H9 (cell line): ENCODE results near the gene IZUMO1. TPM values are rescaled to one million over a fixed set of nuclear protein-coding genes. Genes with fewer than 3 reads are reported as not detected.

Experiments used
- DNase-seq: peaks from one replicate; pipeline ENCODE4 v3.0.0-alpha.2; 2017
- H2AFZ ChIP-seq: one replicate; pipeline ENCODE4 v1.6.1; 2013; ENCODE audit warnings: mild to moderate bottlenecking, low read length, control low read depth, moderate library complexity
- H2AK5ac ChIP-seq: 2 replicates; pipeline ENCODE4 v1.6.1; 2013; ENCODE audit warnings: low read length, control low read depth, mixed read lengths; ENCODE audit not compliant: insufficient read length
- H2BK120ac ChIP-seq: one replicate; pipeline ENCODE4 v1.6.1; 2013; ENCODE audit warnings: low read depth, mild to moderate bottlenecking, low read length, control low read depth, inconsistent platforms; ENCODE audit not compliant: poor library complexity, severe bottlenecking
- H2BK12ac ChIP-seq: 2 replicates; pipeline ENCODE4 v1.6.1; 2013; ENCODE audit warnings: low read length, control low read depth, mixed read lengths, low read depth; ENCODE audit not compliant: insufficient read length
- H2BK15ac ChIP-seq: 2 replicates; pipeline ENCODE4 v1.6.1; 2013; ENCODE audit warnings: low read depth, low read length, control low read depth
- H2BK20ac ChIP-seq: one replicate; pipeline ENCODE4 v1.6.1; 2013; ENCODE audit warnings: low read depth, mild to moderate bottlenecking, low read length, control low read depth, inconsistent platforms; ENCODE audit not compliant: poor library complexity, severe bottlenecking
- H2BK5ac ChIP-seq: 2 replicates; pipeline ENCODE4 v1.6.1; 2013; ENCODE audit warnings: low read length, control low read depth, mixed read lengths; ENCODE audit not compliant: insufficient read length
- H3K14ac ChIP-seq: 2 replicates; pipeline ENCODE4 v1.6.1; 2013; ENCODE audit warnings: low read length, control low read depth; ENCODE audit not compliant: insufficient read depth
- H3K18ac ChIP-seq: 2 replicates; pipeline ENCODE4 v1.6.1; 2013; ENCODE audit warnings: low read depth, mild to moderate bottlenecking, mixed read lengths, low read length, control low read depth; ENCODE audit not compliant: insufficient read length
- H3K23ac ChIP-seq: 2 replicates; pipeline ENCODE4 v1.6.1; 2013; ENCODE audit warnings: low read length, control low read depth, mixed read lengths, low read depth; ENCODE audit not compliant: insufficient read length
- H3K23me2 ChIP-seq: 2 replicates; pipeline ENCODE4 v1.6.1; 2013; ENCODE audit warnings: low read depth, mild to moderate bottlenecking, mixed read lengths, low read length, control low read depth; ENCODE audit not compliant: insufficient read length, poor library complexity, severe bottlenecking
- H3K27ac ChIP-seq: 2 replicates; pipeline ENCODE4 v1.5.1; 2013; ENCODE audit warnings: low read length, control low read depth, mixed read lengths, low read depth; ENCODE audit not compliant: insufficient read length
- H3K27me3 ChIP-seq: 2 replicates; pipeline ENCODE4 v1.6.1; 2013; ENCODE audit warnings: low read length, control low read depth, inconsistent platforms; ENCODE audit not compliant: insufficient read depth
- H3K4ac ChIP-seq: 2 replicates; pipeline ENCODE4 v1.6.1; 2013; ENCODE audit warnings: low read depth, mild to moderate bottlenecking, control low read depth, inconsistent platforms, low read length, moderate library complexity
- H3K4me1 ChIP-seq: 2 replicates; pipeline ENCODE4 v1.6.1; 2013; ENCODE audit warnings: low read length, control low read depth, inconsistent platforms; ENCODE audit not compliant: insufficient read depth
- H3K4me2 ChIP-seq: 2 replicates; pipeline ENCODE4 v1.6.1; 2013; ENCODE audit warnings: low read length, control low read depth, mixed read lengths; ENCODE audit not compliant: insufficient read length, insufficient read depth
- H3K56ac ChIP-seq: 2 replicates; pipeline ENCODE4 v1.6.1; 2013; ENCODE audit warnings: low read depth, mild to moderate bottlenecking, mixed read lengths, low read length, control low read depth; ENCODE audit not compliant: insufficient read length
- H3K79me1 ChIP-seq: 2 replicates; pipeline ENCODE4 v1.6.1; 2013; ENCODE audit warnings: low read depth, mild to moderate bottlenecking, moderate library complexity, low read length, control low read depth, inconsistent platforms; ENCODE audit not compliant: insufficient read depth, poor library complexity, severe bottlenecking
- H3K79me2 ChIP-seq: 2 replicates; pipeline ENCODE4 v1.6.1; 2013; ENCODE audit warnings: low read length, control low read depth, inconsistent platforms; ENCODE audit not compliant: insufficient read depth
- H3K9ac ChIP-seq: 2 replicates; pipeline ENCODE4 v1.6.1; 2013; ENCODE audit warnings: low read length, control low read depth, mixed read lengths; ENCODE audit not compliant: insufficient read length; ENCODE audit errors: extremely low read depth
- H3K9me3 ChIP-seq: one replicate; pipeline ENCODE4 v1.6.1; 2013; ENCODE audit warnings: low read depth, low read length, inconsistent platforms; ENCODE audit not compliant: control insufficient read depth
- H3T11ph ChIP-seq: one replicate; pipeline ENCODE4 v1.6.1; 2013; ENCODE audit warnings: mild to moderate bottlenecking, low read length, control low read depth, inconsistent platforms
- H4K20me1 ChIP-seq: one replicate; pipeline ENCODE4 v1.6.1; 2013; ENCODE audit not compliant: control insufficient read depth, insufficient read length, insufficient read depth
- H4K5ac ChIP-seq: 2 replicates; pipeline ENCODE4 v1.6.1; 2013; ENCODE audit warnings: low read depth, mild to moderate bottlenecking, mixed read lengths, low read length, control low read depth; ENCODE audit not compliant: insufficient read length
- H4K8ac ChIP-seq: replicated peaks from 2 replicates; pipeline ENCODE4 v1.6.1; 2013; ENCODE audit warnings: low read length, control low read depth, mixed read lengths, low read depth; ENCODE audit not compliant: insufficient read length
- H4K91ac ChIP-seq: 2 replicates; pipeline ENCODE4 v1.6.1; 2013; ENCODE audit warnings: low read depth, mild to moderate bottlenecking, moderate library complexity, mixed read lengths, low read length, control low read depth; ENCODE audit not compliant: insufficient read length
- H3K27ac Mint-ChIP-seq, 3 experiments: 2 replicates in 2 of 3; 3 replicates in 1 of 3; pipeline ENCODE4 v1.8.0; 2020 to 2021; ENCODE audit warnings: mixed read lengths in 3 of 3, mild to moderate bottlenecking in 1 of 3, moderate library complexity in 1 of 3
- H3K27me3 Mint-ChIP-seq: 2 replicates; pipeline ENCODE4 v1.8.0; 2021; ENCODE audit warnings: low read depth, mild to moderate bottlenecking, moderate library complexity, mixed read lengths
- H3K36me3 Mint-ChIP-seq, 3 experiments: 2 replicates in 2 of 3; 3 replicates in 1 of 3; pipeline ENCODE4 v1.8.0; 2020 to 2021; ENCODE audit warnings: low read depth in 3 of 3, mixed read lengths in 3 of 3; ENCODE audit not compliant: insufficient read depth in 1 of 3
- H3K4me1 Mint-ChIP-seq, 2 experiments: 2 replicates each; pipeline ENCODE4 v1.8.0; 2020; ENCODE audit warnings: mixed read lengths in 2 of 2
- H3K4me3 Mint-ChIP-seq, 2 experiments: 2 replicates in 1 of 2; 3 replicates in 1 of 2; pipeline ENCODE4 v1.8.0; 2020 to 2021; ENCODE audit warnings: mild to moderate bottlenecking in 2 of 2, mixed read lengths in 2 of 2, moderate library complexity in 1 of 2
- H3K9me3 Mint-ChIP-seq, 2 experiments: 2 replicates in 1 of 2; 3 replicates in 1 of 2; pipeline ENCODE4 v1.8.0; 2020; ENCODE audit warnings: mild to moderate bottlenecking in 2 of 2, mixed read lengths in 2 of 2, moderate library complexity in 1 of 2
- WGBS: extraction: QIAGEN DNeasy Blood & Tissue Kit; methylation state at CpG from one replicate; pipeline ENCODE4 v1.1.7; 2013; ENCODE audit warnings: missing lambda C conversion rate, low lambda C conversion rate, mixed read lengths; ENCODE audit not compliant: insufficient read length; ENCODE audit errors: extremely low coverage; 5-methylcytosine and 5-hydroxymethylcytosine counted together
- total RNA-seq: library from RNA; stranded (reverse); gene quantifications from 2 replicates; pipeline ENCODE4 v1.2.1, GENCODE V29; 2021
- TF ChIP-seq, protein P1 (sequence below): fragments of 200-600 bp; sonication (generic); conservative IDR thresholded peaks from 3 replicates; pipeline ENCODE4 v1.8.0; 2021; ENCODE audit warnings: antibody characterized with exemption, mild to moderate bottlenecking

The IZUMO1 gene
- total RNA-seq, 1 experiment from 2014 or later, result 3.7 TPM

DNA sequence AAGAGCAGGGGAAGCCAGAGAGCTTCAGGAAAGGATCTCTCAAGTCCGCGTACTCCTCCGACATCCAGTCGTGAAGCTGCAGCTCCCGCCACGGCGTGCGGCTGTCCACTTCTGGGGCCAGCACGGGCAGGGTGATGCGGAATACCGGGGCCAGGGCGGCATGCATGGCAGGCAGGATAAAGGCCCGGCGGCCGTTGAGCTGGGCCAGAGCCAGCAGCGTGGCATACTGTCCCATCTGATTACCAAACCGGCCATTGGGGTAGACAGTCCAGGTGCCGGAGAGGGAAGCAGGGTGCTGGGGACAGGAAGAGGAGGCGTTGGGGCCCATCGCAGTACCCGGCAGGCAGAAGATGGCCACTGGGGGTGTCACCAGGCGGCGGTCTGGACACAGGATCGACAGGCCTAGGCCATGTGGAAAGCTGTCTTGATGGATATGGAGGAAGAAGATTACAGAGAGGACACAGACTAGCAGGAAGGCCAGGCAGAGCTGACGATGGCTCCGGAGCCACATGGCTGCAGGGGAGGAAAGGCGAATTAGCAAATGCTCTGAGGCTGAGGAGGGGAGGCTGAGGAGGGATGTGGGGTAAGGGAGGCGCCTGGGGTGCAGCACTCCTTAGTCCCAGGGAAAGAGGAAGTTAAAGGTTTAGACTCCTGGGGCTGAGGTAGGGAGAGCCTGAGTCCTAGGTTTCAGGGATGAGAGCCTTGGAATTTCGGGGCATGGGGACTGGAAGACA lies 4.2 kb upstream of the IZUMO1 start:
- TF ChIP-seq, protein P1, sequence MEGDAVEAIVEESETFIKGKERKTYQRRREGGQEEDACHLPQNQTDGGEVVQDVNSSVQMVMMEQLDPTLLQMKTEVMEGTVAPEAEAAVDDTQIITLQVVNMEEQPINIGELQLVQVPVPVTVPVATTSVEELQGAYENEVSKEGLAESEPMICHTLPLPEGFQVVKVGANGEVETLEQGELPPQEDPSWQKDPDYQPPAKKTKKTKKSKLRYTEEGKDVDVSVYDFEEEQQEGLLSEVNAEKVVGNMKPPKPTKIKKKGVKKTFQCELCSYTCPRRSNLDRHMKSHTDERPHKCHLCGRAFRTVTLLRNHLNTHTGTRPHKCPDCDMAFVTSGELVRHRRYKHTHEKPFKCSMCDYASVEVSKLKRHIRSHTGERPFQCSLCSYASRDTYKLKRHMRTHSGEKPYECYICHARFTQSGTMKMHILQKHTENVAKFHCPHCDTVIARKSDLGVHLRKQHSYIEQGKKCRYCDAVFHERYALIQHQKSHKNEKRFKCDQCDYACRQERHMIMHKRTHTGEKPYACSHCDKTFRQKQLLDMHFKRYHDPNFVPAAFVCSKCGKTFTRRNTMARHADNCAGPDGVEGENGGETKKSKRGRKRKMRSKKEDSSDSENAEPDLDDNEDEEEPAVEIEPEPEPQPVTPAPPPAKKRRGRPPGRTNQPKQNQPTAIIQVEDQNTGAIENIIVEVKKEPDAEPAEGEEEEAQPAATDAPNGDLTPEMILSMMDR, result no peak
- Mint-ChIP-seq H3K27ac (peak overlapping the region; percentile 45 to 61 (median 59); a peak in 5 of 7 replicates), H3K9me3 (no peaks in the 10 kb centered on the region; a peak in 2 of 5 replicates), H3K4me3 (peak overlapping the region; percentile 84 to 94), H3K4me1 (peaks cover 41 to 50% of the 10 kb centered on the region in 2 experiments), H3K27me3 (peaks cover 10% of the 10 kb centered on the region), H3K36me3 (peaks cover 21 to 33% (median 30%) of the 10 kb centered on the region in 3 experiments; a peak in 6 of 7 replicates)
- Histone ChIP-seq H2BK20ac (no peak overlapping the region), H2AFZ (no peak overlapping the region), H3K23ac (no peak overlapping the region), H3K4me1 (peaks cover 12% of the 10 kb centered on the region; the same call in 1 of the 2 replicates), H2BK15ac (no peak overlapping the region), H2BK12ac (no peak overlapping the region), H2BK5ac (no peak overlapping the region), H4K8ac (no peak overlapping the region), H3K27me3 (no peaks in the 10 kb centered on the region), H3K56ac (no peak overlapping the region), H3K9ac (no peak overlapping the region), H4K91ac (no peak overlapping the region), H2BK120ac (no peak overlapping the region), H4K5ac (no peak overlapping the region), H3K4ac (no peak overlapping the region), H3K79me1 (peaks cover 6% of the 10 kb centered on the region), H4K20me1 (no peaks in the 10 kb centered on the region), H3K23me2 (peaks cover 13% of the 10 kb centered on the region), H3K4me2 (peak overlapping the region; percentile 97), H3T11ph (no peak overlapping the region), H3K14ac (no peak overlapping the region), H3K27ac (no peak overlapping the region), H2AK5ac (no peak overlapping the region), H3K9me3 (no peaks in the 10 kb centered on the region), H3K79me2 (peaks cover 4% of the 10 kb centered on the region; the same call in 1 of the 2 replicates), H3K18ac (no peak overlapping the region)
- whole genome bisulfite sequencing, result no CpG with 5 or more reads among the region's 29 CpGs
- no peak for DNase-seq
